Stimulated activated CD8-positive, alpha-beta memory T cell treated with anti-CD3 and anti-CD28 coated beads, Interleukin-12 subunit alpha, Interleukin-12 subunit beta, amount 100 ng/mL, for 24 hours (primary cell): Measurements from ENCODE around the gene GNAT3.

Experiments
- DNase-seq: peaks from one replicate; pipeline ENCODE4 v3.0.0-alpha.2; 2020; ENCODE audit errors: extremely low read depth

GNAT3 gene

GRCh38 chr7:80500325-80500724, 11.5 kb downstream of the GNAT3 start:
- DNase-seq: no peak

- no peak for DNase-seq
These were observed 12.4 kb downstream of the GNAT3 start for GRCh38 chr7:80499350-80499953.

GRCh38 chr7:80498481-80499349, 13.1 kb downstream of the GNAT3 start:
- DNase-seq: no peak

- DNase-seq: no peak
These were observed 15.3 kb downstream of the GNAT3 start for GRCh38 chr7:80496586-80496985.

- no peak for DNase-seq
These were observed 18.6 kb downstream of the GNAT3 start for GRCh38 chr7:80493121-80493849.

GRCh38 chr7:80491462-80491861, 20.4 kb downstream of the GNAT3 start:
- DNase-seq: no peak

- no peak for DNase-seq
These were observed 23.0 kb downstream of the GNAT3 start for GRCh38 chr7:80488851-80489370.

- DNase-seq: no peak
These were observed 23.5 kb downstream of the GNAT3 start for GRCh38 chr7:80488406-80488805.

GRCh38 chr7:80485721-80486120, 26.1 kb downstream of the GNAT3 start:
- no peak for DNase-seq

GRCh38 chr7:80482950-80483349, 28.9 kb downstream of the GNAT3 start:
- no peak for DNase-seq

- DNase-seq: no peak
These were observed 30.5 kb downstream of the GNAT3 start for GRCh38 chr7:80481196-80481884.

- no peak for DNase-seq
These were observed 31.3 kb downstream of the GNAT3 start for GRCh38 chr7:80480566-80480965.

- DNase-seq: no peak
These were observed 33.2 kb downstream of the GNAT3 start for GRCh38 chr7:80478683-80479082.

GRCh38 chr7:80476035-80476434, 35.8 kb downstream of the GNAT3 start:
- DNase-seq: no peak

- no peak for DNase-seq
These were observed 36.5 kb downstream of the GNAT3 start for GRCh38 chr7:80475383-80475782.

- no peak for DNase-seq
These were observed 38.1 kb downstream of the GNAT3 start for GRCh38 chr7:80473751-80474150.

- DNase-seq: no peak
These were observed 39.2 kb downstream of the GNAT3 start for GRCh38 chr7:80472491-80473200.

GRCh38 chr7:80468931-80469714, 42.7 kb downstream of the GNAT3 start:
- no peak for DNase-seq

GRCh38 chr7:80467069-80467468, 44.8 kb downstream of the GNAT3 start:
- DNase-seq: no peak

GRCh38 chr7:80466636-80467035, 45.2 kb downstream of the GNAT3 start:
- no peak for DNase-seq
